A673 (cell line): Measurements from ENCODE around the gene RHOG. TPM values are rescaled to one million over a fixed set of nuclear protein-coding genes. Genes with fewer than 3 reads are reported as not detected.

ENCODE experiments used
- BruUV-seq: library from RNA; stranded (reverse); fragments of 400-500 nt; replicated peaks from 2 replicates; lab custom pipeline; 2021; lab: Mats Ljungman, UMichigan
- CTCF ChIA-PET: fragments of 300-600 bp; sonication (Branson Sonifier 250); formaldehyde crosslinking; loops from one replicate; lab custom pipeline; 2022; ENCODE audit warnings: antibody characterized with exemption; lab: Charles Lee
- POLR2A ChIA-PET: fragments of 300-600 bp; sonication (Branson Sonifier 250); formaldehyde crosslinking; loops from one replicate; lab custom pipeline; 2022; ENCODE audit warnings: antibody characterized with exemption; ENCODE audit not compliant: low non-redundant PET; lab: Charles Lee
- DNase-seq: peaks from one replicate; pipeline ENCODE4 v3.0.0-alpha.2; 2015; ENCODE audit warnings: low spot score
- H3K27ac ChIP-seq: fragments of 200-600 bp; sonication (generic); 2 replicates; pipeline ENCODE4 v1.5.1; 2016; ENCODE audit warnings: mixed run types, low read depth, mild to moderate bottlenecking, mixed read lengths, antibody characterized with exemption, low read length; ENCODE audit not compliant: poor library complexity, severe bottlenecking
- H3K27me3 ChIP-seq: fragments of 200-600 bp; sonication (generic); replicated peaks from 2 replicates; pipeline ENCODE4 v1.6.1; 2017; ENCODE audit warnings: mixed run types, low read depth, mild to moderate bottlenecking, mixed read lengths, antibody characterized with exemption, low read length; ENCODE audit not compliant: insufficient read depth, poor library complexity
- H3K36me3 ChIP-seq: fragments of 200-600 bp; sonication (generic); 2 replicates; pipeline ENCODE4 v1.6.1; 2016; ENCODE audit warnings: mixed run types, mild to moderate bottlenecking, mixed read lengths, antibody characterized with exemption, low read length; ENCODE audit not compliant: insufficient read depth, poor library complexity, severe bottlenecking
- H3K4me1 ChIP-seq: fragments of 200-600 bp; sonication (generic); 2 replicates; pipeline ENCODE4 v1.6.1; 2017; ENCODE audit warnings: mixed run types, mild to moderate bottlenecking, mixed read lengths, antibody characterized with exemption, low read length; ENCODE audit not compliant: insufficient read depth, poor library complexity, severe bottlenecking
- H3K4me3 ChIP-seq: fragments of 200-600 bp; sonication (generic); 2 replicates; pipeline ENCODE4 v1.5.1; 2016; ENCODE audit warnings: low read depth, mixed run types, mild to moderate bottlenecking, mixed read lengths, low read length; ENCODE audit not compliant: poor library complexity, severe bottlenecking
- H3K9me3 ChIP-seq: fragments of 200-600 bp; sonication (generic); 2 replicates; pipeline ENCODE4 v1.6.1; 2016; ENCODE audit warnings: mixed run types, low read depth, mild to moderate bottlenecking, mixed read lengths, antibody characterized with exemption, low read length; ENCODE audit not compliant: poor library complexity, severe bottlenecking
- CTCF ChIP-seq: fragments of 300-800, 200-600 bp; sonication (generic); conservative IDR thresholded peaks from 2 replicates; pipeline ENCODE4 v1.5.1; 2017; ENCODE audit warnings: low read depth, mild to moderate bottlenecking, antibody characterized with exemption, low read length, moderate library complexity, mixed read lengths
- EZH2 ChIP-seq: fragments of 200-600 bp; sonication (generic); IDR thresholded peaks from 2 replicates; pipeline ENCODE4 v1.6.1; 2017; ENCODE audit warnings: borderline replicate concordance, low read depth, mild to moderate bottlenecking, mixed read lengths, antibody characterized with exemption, low read length; ENCODE audit not compliant: poor library complexity, severe bottlenecking
- intact Hi-C: fragments of 100-400 bp; cut with micrococcal nuclease; formaldehyde crosslinking; loops from one replicate; pipeline ENCODE4 v1.10.0; 2022; ENCODE audit not compliant: unreplicated experiment
- total RNA-seq: library from RNA; stranded (reverse); gene quantifications from 2 replicates; pipeline ENCODE4 v1.2.3, GENCODE V29; 2021

Gene RHOG
- total RNA-seq, 1 experiment from 2014 or later, result 33.9 TPM

GRCh38 chr11:3803726-3804495 is 36.8 kb downstream of the RHOG start:
- ChIA-PET CTCF (interaction anchor here (1.0 kb wide), 1 partner anchor 45 kb away, joined by 3 read pairs; no protein-coding TSS in a partner anchor), POLR2A (no interaction called here)
- H3K4me3 ChIP-seq, result no peak overlapping the region
- no peaks in the 10 kb centered on the region for H3K9me3 ChIP-seq
- TF ChIP-seq CTCF, result no peak
- TF ChIP-seq EZH2, result no peak
- no TSS peak for BruUV-seq
- peaks cover 4% of the 10 kb centered on the region for H3K4me1 ChIP-seq
- intact Hi-C loops, result no loop called here
- no peaks in the 10 kb centered on the region for H3K36me3 ChIP-seq
- DNase-seq, result no peak
- no peaks in the 10 kb centered on the region for H3K27me3 ChIP-seq
- no peak overlapping the region for H3K27ac ChIP-seq

GRCh38 chr11:3802011-3802790 is 38.6 kb downstream of the RHOG start:
- POLR2A ChIA-PET, result no interaction called here
- Histone ChIP-seq H3K4me1 (peaks cover 5% of the 10 kb centered on the region), H3K4me3 (no peak overlapping the region), H3K27ac (no peak overlapping the region), H3K9me3 (no peaks in the 10 kb centered on the region), H3K36me3 (no peaks in the 10 kb centered on the region), H3K27me3 (no peaks in the 10 kb centered on the region)
- TF ChIP-seq CTCF (no peak), EZH2 (no peak)
- no peak for DNase-seq
- BruUV-seq, result no TSS peak
- CTCF ChIA-PET, result no interaction called here
- intact Hi-C loops, result no loop called here

GRCh38 chr11:3799873-3800272 is 40.9 kb downstream of the RHOG start:
- no TSS peak for BruUV-seq
- DNase-seq, result no peak
- ChIA-PET POLR2A (no interaction called here), CTCF (no interaction called here)
- Histone ChIP-seq H3K27ac (no peak overlapping the region), H3K27me3 (no peaks in the 10 kb centered on the region), H3K36me3 (peaks cover under 1% of the 10 kb centered on the region), H3K4me1 (peaks cover 5% of the 10 kb centered on the region), H3K9me3 (no peaks in the 10 kb centered on the region), H3K4me3 (no peak overlapping the region)
- TF ChIP-seq CTCF (no peak), EZH2 (no peak)
- intact Hi-C loops, result no loop called here
